DMS53 (cell line): ENCODE measurements around the gene SYCE3.
"Not testable (repeated sequence)": the region's sequence is repeated elsewhere in the genome, so short reads cannot be mapped to it uniquely, and the experiment has no call there.

Source experiments
- DNase-seq: peaks from one replicate; lab custom pipeline; 2025; lab: John Stamatoyannopoulos, UW

SYCE3 gene

DNA sequence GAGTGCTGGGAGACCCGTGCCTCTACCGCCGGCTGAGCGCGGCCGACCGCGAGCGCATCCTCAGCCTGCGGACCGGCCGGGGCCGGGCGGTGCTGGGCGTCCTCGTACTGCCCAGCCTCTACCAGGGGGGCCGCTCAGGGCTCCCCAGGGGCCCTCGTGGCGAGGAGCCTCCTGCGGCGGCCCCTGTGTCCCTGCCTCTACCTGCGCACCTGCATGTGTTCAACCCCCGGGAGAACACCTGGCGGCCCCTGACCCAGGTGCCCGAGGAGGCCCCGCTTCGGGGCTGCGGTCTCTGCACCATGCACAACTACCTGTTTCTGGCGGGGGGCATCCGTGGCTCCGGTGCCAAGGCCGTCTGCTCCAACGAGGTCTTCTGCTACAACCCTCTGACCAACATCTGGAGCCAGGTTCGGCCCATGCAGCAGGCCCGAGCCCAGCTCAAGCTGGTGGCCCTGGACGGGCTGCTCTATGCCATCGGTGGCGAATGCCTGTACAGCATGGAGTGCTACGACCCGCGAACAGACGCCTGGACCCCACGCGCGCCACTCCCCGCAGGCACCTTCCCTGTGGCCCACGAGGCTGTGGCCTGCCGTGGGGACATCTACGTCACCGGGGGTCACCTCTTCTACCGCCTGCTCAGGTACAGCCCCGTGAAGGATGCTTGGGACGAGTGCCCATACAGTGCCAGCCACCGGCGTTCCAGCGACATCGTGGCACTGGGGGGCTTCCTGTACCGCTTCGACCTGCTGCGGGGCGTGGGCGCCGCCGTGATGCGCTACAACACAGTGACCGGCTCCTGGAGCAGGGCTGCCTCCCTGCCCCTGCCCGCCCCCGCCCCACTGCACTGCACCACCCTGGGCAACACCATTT lies 13.6 kb downstream of the SYCE3 start:
- DNase-seq, result no peak

- DNase-seq, result peak; percentile 44
These were observed 14.4 kb downstream of the SYCE3 start for GRCh38 chr22:50548040-50548920.

GRCh38 chr22:50547263-50547985 lies 15.3 kb downstream of the SYCE3 start:
- DNase-seq, result no peak

GRCh38 chr22:50546326-50547262 lies 16.1 kb downstream of the SYCE3 start:
- DNase-seq, result no peak

- no peak for DNase-seq
These were observed 17.0 kb downstream of the SYCE3 start, which contains the start of gene KLHDC7B for GRCh38 chr22:50545522-50546325. TSS of gene KLHDC7B (plus strand) at chr22:50545899. CDS start at chr22:50546244, 345 bp downstream.

DNA sequence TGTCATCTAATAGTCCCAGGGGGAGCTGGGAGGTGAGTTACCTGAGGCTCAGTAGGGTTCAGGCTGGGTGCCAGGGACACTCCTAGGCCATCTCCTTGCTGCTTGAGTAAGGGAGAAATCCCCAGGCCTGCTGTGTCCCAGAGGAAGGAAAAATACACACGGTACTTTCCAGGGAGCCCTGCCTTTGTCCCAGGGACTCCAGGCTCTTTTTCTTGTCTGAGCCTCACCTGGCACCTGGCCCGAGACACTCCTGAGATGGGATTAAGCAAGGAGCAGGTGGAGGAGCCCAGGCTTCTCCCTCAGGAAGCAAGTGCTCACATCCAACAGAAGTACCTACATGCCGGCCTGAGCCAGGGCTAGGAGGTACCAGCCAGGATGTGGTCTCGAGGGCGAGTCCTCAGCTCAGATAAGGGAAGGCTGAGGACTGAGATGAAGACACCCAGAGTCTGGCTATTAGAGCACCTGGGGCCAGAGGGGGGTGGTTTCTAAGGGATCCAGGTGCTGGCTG lies 17.9 kb downstream of the SYCE3 start:
- peak; percentile 55 for DNase-seq

- peak; percentile 91 for DNase-seq
These were observed 18.5 kb downstream of the SYCE3 start for GRCh38 chr22:50544078-50544745.

DNA sequence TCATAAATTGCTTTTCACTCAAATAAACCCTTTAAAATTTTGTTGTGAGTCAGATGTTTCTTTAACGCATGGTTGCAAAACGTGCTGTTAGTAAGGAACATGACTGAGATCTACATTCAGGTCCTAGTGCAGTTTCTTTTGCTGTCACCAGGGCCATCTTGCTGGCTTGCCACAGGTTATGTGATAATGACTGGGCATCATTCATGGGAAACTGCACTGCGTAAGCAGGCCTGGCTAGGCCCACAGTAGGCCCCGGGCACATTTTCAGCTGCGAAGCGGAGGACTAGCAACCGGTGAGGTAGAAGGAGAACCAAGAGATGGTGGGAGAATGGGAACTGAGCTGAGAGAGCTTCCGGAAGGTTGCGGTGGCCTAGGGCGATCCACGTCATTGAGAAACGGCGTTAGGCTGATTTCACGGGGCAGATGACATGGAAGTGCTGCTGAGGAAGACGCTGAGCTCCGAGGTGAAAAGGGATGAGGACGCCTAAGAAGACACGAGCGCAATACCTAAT lies 20.2 kb downstream of the SYCE3 start:
- DNase-seq, result no peak

GRCh38 chr22:50541667-50542026 lies 21.1 kb downstream of the SYCE3 start:
- not testable (repeated sequence) for DNase-seq

DNA sequence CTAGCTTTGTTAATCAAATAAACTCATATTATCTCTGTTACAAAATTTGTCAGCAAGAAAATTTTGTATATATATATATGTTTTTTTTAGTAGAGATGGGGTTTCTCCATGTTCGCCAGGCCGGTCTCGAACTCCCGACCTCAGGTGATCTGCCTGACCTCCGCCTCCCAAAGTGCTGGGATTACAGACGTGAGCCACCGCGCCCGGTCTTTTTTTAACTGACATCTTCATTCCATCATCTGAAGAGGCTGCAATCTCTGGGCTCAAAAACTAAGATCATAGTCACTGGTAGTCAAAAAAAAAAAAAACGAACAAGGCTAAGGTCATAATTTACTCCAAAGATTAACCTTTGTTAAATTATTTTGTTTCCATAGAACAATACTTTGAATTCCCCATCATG lies 22.3 kb downstream of the SYCE3 start:
- DNase-seq, result no peak

- no peak for DNase-seq
These were observed 25.0 kb downstream of the SYCE3 start for GRCh38 chr22:50537765-50538164.

DNA sequence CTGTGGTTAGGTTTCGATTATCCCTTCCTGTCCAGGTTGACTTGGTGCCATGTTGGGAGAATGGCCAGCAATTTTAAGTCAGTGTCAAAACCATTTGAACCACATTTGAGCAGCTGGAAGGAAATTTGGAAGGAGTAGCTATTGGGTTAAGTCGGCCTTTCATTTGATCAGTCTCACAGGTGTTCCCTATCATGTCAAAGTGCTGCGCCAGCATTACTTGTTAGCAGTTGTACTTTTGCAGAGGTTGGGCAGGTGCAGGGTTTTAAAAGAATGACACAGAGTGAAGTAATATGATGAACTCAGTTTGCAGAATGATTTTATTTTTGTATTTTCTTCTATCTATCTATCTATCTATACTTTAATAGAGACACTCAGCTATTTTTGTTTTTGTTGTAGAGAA lies 26.5 kb downstream of the SYCE3 start:
- no peak for DNase-seq

- DNase-seq, result no peak
These were observed 27.6 kb downstream of the SYCE3 start for GRCh38 chr22:50535113-50535512.

- peak; percentile 37 for DNase-seq
These were observed 28.6 kb downstream of the SYCE3 start for GRCh38 chr22:50533856-50534711.

DNA sequence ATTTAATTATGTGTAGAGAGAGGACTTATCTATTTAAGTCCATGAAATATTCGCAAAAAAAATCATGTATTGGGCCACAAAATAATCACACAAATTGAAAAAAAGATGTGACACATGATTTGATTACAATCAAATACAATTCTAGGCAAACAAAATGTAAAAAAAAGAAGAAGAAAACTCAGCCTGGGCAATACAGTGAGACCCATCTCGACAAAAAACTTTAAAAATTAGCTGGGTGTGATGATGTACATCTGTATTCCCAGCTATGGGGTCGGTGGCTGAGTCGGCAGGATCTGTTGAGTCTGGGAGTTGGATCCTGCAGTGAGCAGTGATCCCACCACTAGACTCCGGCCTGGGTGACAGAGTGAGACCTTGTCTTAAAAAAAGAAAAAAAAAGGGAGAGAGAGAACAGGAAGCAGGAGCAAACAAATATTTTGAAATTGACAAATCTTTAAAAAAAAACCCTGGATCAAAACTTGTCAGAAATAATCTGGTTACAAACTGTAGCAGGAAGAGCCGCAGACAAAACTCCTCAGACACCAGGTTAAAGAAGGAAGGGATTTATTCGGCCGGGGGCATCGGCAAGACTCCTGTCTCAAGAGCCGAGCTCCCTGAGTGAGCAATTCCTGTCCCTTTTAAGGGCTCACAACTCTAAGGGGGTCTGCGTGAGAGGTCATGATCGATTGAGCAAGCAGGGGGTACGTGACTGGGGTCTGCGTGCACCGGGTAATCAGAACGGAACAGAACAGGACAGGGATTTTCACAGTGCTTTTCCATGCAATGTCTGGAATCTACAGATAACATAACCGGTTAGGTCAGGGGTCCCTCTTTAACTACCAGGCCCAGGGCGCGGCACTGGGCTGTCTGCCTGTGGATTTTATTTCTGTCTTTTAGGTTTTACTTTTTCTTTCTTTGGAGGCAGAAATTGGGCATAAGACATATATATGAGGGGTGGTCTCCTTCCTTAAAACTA lies 29.6 kb downstream of the SYCE3 start:
- DNase-seq, result no peak

DNA sequence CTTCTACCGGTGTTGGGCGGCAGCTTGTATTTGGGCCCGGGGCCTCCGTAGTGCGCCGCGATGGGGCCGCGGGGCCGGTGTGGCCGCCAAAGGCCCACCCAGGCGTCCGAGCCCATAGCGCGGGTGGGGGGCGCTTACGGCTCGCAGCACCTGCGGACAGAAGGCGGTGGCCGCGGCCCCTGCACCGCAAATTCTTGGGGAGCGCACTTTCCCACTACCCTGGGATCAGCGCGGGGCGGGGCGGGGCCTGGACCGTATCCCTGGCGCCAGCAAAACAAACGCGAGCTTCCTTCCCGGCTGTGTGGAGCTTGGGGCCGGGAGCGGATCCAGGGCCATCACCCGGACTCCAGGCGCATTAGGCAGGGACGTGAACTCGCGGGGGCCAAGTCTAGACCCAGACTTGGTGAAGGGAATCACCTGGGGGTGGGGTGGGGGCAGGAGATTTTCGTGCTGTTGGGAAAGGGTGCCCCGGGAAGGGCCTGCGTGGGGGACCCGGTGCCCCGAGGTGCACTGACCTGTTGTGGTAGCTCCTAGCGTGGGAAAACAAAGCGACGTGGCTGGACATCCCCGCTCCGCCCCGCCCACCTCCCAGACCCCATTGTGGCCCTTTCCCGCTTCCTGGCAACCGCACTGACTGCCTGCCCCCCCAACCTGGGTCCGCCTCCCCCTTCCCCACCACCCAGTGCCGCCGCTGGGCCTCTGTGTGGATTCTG lies 30.6 kb downstream of the SYCE3 start:
- DNase-seq, result peak; percentile 83
